ENCODE measurements around the gene TPPP3.

DNA sequence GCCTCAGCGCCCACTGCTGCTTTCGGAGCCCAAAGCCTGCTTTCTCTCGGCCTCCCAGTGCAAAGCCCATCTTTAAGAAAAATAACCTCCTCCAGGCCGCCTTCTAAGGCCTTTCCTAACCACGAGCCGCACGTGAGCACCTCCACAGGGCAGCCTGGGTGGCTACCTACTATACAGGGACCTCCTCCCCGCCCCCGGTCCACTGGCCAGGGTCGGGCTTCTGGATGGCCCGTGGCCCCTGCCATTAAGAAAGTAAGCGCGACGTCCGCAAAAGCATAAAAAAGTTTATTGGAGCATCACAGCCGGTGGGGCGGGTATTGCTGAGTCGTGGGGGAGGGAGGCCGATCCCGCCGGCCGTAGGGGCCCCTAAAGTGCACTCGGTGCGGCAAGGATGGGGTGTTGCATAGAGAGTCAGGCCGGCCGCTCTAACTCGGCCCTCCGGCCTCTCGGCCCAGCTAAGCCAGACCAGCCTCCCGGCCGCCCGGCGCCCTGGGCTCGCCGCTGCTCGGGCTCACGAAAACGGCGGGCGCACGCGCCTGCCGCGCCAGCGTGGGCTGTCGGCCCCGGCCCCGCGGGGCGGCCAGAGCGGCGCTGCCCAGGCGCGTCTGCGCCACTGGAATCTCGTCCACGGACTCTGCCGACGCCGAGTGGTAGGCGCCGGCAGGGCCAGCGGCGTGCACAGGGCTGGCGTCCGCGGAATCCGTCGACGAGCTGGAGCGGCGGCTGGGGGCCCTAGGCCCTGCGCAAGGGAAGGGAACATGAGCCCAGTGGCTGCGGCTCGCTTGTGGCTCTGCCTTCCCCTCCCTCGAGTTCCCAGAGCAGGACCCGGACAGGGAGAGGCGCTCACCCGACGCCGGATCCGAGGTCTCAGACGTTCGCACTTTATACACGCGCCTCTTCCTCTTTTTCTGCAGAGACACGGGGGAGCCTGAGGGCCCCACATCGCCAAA, 1.1 kb upstream of the TPPP3 start:
- TF ChIP-seq CTCF (IDR thresholded peaks at IDR 0.05; ENCODE audit: low read length): no peak
- TF ChIP-seq EZH2 (IDR thresholded peaks at IDR 0.05; ENCODE audit: borderline replicate concordance, low read length): no peak
